ENCODE results near the gene OPALIN. TPM values are rescaled to one million over a fixed set of nuclear protein-coding genes. Genes with fewer than 3 reads are reported as not detected.

Gene OPALIN
- total RNA-seq, 1 experiment from 2014 or later = not detected

DNA sequence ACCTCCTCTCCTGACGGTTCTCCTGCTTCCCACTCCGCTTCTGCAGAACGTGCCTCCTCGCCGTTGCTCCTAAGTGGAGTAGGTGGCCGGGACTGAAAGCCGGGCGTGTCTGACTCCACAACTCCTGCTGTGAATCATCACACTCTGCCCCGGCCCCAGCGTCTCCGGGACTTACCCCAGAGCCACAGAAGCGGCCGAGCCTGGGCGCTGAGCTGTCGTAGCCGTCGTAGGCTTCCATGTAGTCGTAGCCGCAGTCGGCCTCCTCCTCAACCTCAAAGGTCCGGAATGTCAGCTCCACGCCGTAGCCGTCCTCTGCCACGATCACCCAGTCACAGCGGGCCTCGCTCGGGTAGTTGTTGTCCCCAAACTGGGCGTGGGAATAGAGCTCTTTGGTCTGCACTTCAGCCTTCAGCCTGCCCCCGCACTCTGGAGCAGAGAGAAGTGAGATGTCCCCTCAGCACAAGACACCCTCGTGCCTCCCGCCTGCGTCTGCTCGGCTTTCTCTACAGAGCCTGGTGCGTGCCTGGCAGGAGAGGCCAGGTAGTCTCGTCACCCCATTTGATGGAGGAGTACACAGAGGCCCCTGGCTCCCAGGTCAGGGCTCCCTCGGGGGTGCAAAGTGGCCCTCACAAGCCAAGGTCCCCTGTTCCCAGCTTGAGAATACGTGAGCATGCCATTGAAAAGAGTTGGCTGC, 11.2 kb upstream of the OPALIN start:
- no TSS peak for BruUV-seq (replicated peaks)
- POLR2A ChIA-PET = no interaction called here
- DNase-seq (ENCODE audit: low read depth, low spot score) = no peak
- peaks cover 22% of the 10 kb centered on the region for H3K4me1 ChIP-seq (ENCODE audit: control insufficient read depth, insufficient read depth, low read length)
- ATAC-seq = peak; percentile 77
- H3K27ac ChIP-seq (ENCODE audit: low read length) = peak overlapping the region; percentile 26; the same call in 1 of the 2 replicates
- H3K9me3 ChIP-seq (ENCODE audit: control insufficient read depth, insufficient read depth, low read depth, low read length) = no peaks in the 10 kb centered on the region
- intact Hi-C loops (cut with micrococcal nuclease; ENCODE audit: unreplicated experiment) (loop anchor here (10.0 kb wide), 1 partner anchor 275 kb away; no protein-coding TSS in a partner anchor), in situ Hi-C loops (cut with HindIII; ENCODE audit: low pct_unique_long_range_greater_than_20kb, low sequenced_read_pairs) (no loop called here)
- no peaks in the 10 kb centered on the region for H3K27me3 ChIP-seq (ENCODE audit: control insufficient read depth, insufficient read depth, low read length)
- TF ChIP-seq TCF7L2 (IDR thresholded peaks at IDR 0.05; ENCODE audit: low read depth, low read length) (no peak), SIN3A (IDR thresholded peaks at IDR 0.05; ENCODE audit: borderline replicate concordance, insufficient read depth, low read depth, low read length) (no peak), POLR2AphosphoS5 (IDR thresholded peaks at IDR 0.05; ENCODE audit: low read depth, low read length) (no peak)
- TF ChIP-seq, protein P1, sequence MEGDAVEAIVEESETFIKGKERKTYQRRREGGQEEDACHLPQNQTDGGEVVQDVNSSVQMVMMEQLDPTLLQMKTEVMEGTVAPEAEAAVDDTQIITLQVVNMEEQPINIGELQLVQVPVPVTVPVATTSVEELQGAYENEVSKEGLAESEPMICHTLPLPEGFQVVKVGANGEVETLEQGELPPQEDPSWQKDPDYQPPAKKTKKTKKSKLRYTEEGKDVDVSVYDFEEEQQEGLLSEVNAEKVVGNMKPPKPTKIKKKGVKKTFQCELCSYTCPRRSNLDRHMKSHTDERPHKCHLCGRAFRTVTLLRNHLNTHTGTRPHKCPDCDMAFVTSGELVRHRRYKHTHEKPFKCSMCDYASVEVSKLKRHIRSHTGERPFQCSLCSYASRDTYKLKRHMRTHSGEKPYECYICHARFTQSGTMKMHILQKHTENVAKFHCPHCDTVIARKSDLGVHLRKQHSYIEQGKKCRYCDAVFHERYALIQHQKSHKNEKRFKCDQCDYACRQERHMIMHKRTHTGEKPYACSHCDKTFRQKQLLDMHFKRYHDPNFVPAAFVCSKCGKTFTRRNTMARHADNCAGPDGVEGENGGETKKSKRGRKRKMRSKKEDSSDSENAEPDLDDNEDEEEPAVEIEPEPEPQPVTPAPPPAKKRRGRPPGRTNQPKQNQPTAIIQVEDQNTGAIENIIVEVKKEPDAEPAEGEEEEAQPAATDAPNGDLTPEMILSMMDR (IDR thresholded peaks at IDR 0.05) = no peak
- TF ChIP-seq, protein P2, sequence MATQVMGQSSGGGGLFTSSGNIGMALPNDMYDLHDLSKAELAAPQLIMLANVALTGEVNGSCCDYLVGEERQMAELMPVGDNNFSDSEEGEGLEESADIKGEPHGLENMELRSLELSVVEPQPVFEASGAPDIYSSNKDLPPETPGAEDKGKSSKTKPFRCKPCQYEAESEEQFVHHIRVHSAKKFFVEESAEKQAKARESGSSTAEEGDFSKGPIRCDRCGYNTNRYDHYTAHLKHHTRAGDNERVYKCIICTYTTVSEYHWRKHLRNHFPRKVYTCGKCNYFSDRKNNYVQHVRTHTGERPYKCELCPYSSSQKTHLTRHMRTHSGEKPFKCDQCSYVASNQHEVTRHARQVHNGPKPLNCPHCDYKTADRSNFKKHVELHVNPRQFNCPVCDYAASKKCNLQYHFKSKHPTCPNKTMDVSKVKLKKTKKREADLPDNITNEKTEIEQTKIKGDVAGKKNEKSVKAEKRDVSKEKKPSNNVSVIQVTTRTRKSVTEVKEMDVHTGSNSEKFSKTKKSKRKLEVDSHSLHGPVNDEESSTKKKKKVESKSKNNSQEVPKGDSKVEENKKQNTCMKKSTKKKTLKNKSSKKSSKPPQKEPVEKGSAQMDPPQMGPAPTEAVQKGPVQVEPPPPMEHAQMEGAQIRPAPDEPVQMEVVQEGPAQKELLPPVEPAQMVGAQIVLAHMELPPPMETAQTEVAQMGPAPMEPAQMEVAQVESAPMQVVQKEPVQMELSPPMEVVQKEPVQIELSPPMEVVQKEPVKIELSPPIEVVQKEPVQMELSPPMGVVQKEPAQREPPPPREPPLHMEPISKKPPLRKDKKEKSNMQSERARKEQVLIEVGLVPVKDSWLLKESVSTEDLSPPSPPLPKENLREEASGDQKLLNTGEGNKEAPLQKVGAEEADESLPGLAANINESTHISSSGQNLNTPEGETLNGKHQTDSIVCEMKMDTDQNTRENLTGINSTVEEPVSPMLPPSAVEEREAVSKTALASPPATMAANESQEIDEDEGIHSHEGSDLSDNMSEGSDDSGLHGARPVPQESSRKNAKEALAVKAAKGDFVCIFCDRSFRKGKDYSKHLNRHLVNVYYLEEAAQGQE (IDR thresholded peaks at IDR 0.05; ENCODE audit: insufficient read depth in 1 of 2, low read depth in 2 of 2, low read length in 1 of 2) = no peak
- H3K36me3 ChIP-seq (ENCODE audit: control insufficient read depth, insufficient read depth, low read length) = no peaks in the 10 kb centered on the region
- H3K4me3 ChIP-seq (ENCODE audit: low read depth in 2 of 2, low read length in 2 of 2) = peak overlapping the region; percentile 23 to 43
- CTCF ChIA-PET = interaction anchor here (0.5 to 1.5 kb wide), 7 partner anchors 9 to 459 kb away, joined by 3 to 5 read pairs (median 3); partner anchors contain the start of genes OPALIN and TLL2

DNA sequence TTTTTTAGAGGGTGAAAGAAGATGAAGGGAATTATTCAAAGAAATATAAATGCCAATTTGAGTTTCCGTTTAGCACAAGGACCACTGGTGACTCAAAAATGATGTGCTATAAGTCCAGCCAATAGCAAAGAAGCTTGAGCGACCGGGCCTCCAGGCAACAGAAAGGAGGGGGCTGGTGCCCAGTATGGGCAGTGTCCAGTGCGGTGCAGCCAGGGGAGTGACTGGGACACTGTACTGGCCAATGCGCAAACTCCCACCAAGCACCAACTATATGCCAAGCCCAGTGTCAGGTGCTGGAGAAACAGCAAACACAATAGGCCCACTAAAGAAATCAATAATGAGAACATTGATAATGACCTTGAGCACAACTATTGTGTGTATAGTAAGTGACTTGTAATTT, 10.2 kb upstream of the OPALIN start:
- H3K27me3 ChIP-seq (ENCODE audit: control insufficient read depth, insufficient read depth, low read length) = no peaks in the 10 kb centered on the region
- ATAC-seq (no peak), DNase-seq (ENCODE audit: low read depth, low spot score) (no peak)
- peaks cover 19% of the 10 kb centered on the region for H3K4me1 ChIP-seq (ENCODE audit: control insufficient read depth, insufficient read depth, low read length)
- ChIA-PET POLR2A (no interaction called here), CTCF (interaction anchor here (0.7 to 1.2 kb wide), 2 partner anchors 27 to 679 kb away, joined by 4 to 11 read pairs; no protein-coding TSS in a partner anchor)
- no peaks in the 10 kb centered on the region for H3K9me3 ChIP-seq (ENCODE audit: control insufficient read depth, insufficient read depth, low read depth, low read length)
- H3K4me3 ChIP-seq (ENCODE audit: low read depth in 2 of 2, low read length in 2 of 2) = no peak overlapping the region
- TF ChIP-seq, protein P2 (IDR thresholded peaks at IDR 0.05; ENCODE audit: insufficient read depth in 1 of 2, low read depth in 2 of 2, low read length in 1 of 2) = no peak
- no peak for TF ChIP-seq POLR2AphosphoS5 (IDR thresholded peaks at IDR 0.05; ENCODE audit: low read depth, low read length)
- no peak overlapping the region for H3K27ac ChIP-seq (ENCODE audit: low read length)
- no peaks in the 10 kb centered on the region for H3K36me3 ChIP-seq (ENCODE audit: control insufficient read depth, insufficient read depth, low read length)
- intact Hi-C loops (cut with micrococcal nuclease; ENCODE audit: unreplicated experiment) (no loop called here), in situ Hi-C loops (cut with HindIII; ENCODE audit: low pct_unique_long_range_greater_than_20kb, low sequenced_read_pairs) (no loop called here)
- no TSS peak for BruUV-seq (replicated peaks)

Measured in Panc1 (cell line).